ENCODE results near the gene NCR1. TPM values are rescaled to one million over a fixed set of nuclear protein-coding genes. Genes with fewer than 3 reads are reported as not detected.
"Not testable (repeated sequence)": the region's sequence is repeated elsewhere in the genome, so short reads cannot be mapped to it uniquely, and the experiment has no call there.

Gene NCR1
- total and polyA plus RNA-seq, 2 donors (not counting 1 experiment from before 2014, with no cell fraction given) = 2.4 TPM; not detected in 1

GRCh38 chr19:54901153-54901552, 4.8 kb upstream of the NCR1 start:
- H4K20me1 ChIP-seq (ENCODE audit: control insufficient read depth, insufficient read depth, low read length, poor library complexity, severe bottlenecking); H3K4me2 ChIP-seq (replicated peaks; ENCODE audit: low read depth, low read length, poor library complexity, severe bottlenecking); H3K27ac Mint-ChIP-seq; H3K79me2 ChIP-seq (ENCODE audit: control insufficient read depth, insufficient read depth, low read length); intact Hi-C loops (cut with micrococcal nuclease); H3K36me3 ChIP-seq (replicated peaks in 1 of 2; ENCODE audit: control extremely low read depth in 1 of 2, control insufficient read depth in 1 of 2, extremely low read depth in 1 of 2, insufficient read depth in 2 of 2, low read length in 1 of 2); DNase-seq; H3K27ac ChIP-seq (ENCODE audit: low read length in 2 of 2); H3K4me3 ChIP-seq (ENCODE audit: control extremely low read depth in 1 of 5, extremely low read depth in 1 of 5, insufficient read depth in 1 of 5, low read depth in 2 of 5, low read length in 4 of 5); H3K9me3 ChIP-seq (ENCODE audit: control extremely low read depth in 1 of 3, control insufficient read depth in 2 of 3, insufficient read depth in 1 of 3, low read length in 2 of 3); CTCF ChIA-PET; ATAC-seq (ENCODE audit: low read depth); H3K9me3 Mint-ChIP-seq (ENCODE audit: insufficient read depth); H3K4me3 Mint-ChIP-seq; H3K9ac ChIP-seq (ENCODE audit: low read length); H3K4me1 Mint-ChIP-seq; H2AFZ ChIP-seq (ENCODE audit: insufficient read depth, low read depth, low read length, poor library complexity, severe bottlenecking); H3K4me1 ChIP-seq (ENCODE audit: control insufficient read depth in 2 of 2, insufficient read depth in 2 of 2, low read length in 2 of 2); H3K27me3 ChIP-seq (replicated peaks in 1 of 4; ENCODE audit: control extremely low read depth in 1 of 4, control insufficient read depth in 3 of 4, insufficient read depth in 4 of 4, low read length in 3 of 4); POLR2A ChIA-PET: not testable (repeated sequence)
- H3K27me3 Mint-ChIP-seq = peaks cover 37% of the 10 kb centered on the region
- WGBS (ENCODE audit: insufficient coverage) = 86% methylated on average over 3 of the region's 8 CpGs

- Mint-ChIP-seq H3K27me3 (peaks cover 33% of the 10 kb centered on the region), H3K4me3 (no peak overlapping the region), H3K9me3 (ENCODE audit: insufficient read depth) (no peaks in the 10 kb centered on the region), H3K4me1 (no peaks in the 10 kb centered on the region), H3K27ac (no peak overlapping the region)
- no peak overlapping the region for H2AFZ ChIP-seq (ENCODE audit: insufficient read depth, low read depth, low read length, poor library complexity, severe bottlenecking)
- H3K79me2 ChIP-seq (ENCODE audit: control insufficient read depth, insufficient read depth, low read length) = no peaks in the 10 kb centered on the region
- ChIA-PET POLR2A (no interaction called here), CTCF (no interaction called here)
- intact Hi-C loops (cut with micrococcal nuclease) = no loop called here
- H3K27ac ChIP-seq (ENCODE audit: low read length in 2 of 2) = no peak overlapping the region
- no peaks in the 10 kb centered on the region for H3K4me1 ChIP-seq (ENCODE audit: control insufficient read depth in 2 of 2, insufficient read depth in 2 of 2, low read length in 2 of 2)
- peaks cover 0 to 2% (median 0%) of the 10 kb centered on the region in 4 experiments for H3K27me3 ChIP-seq (replicated peaks in 1 of 4; ENCODE audit: control extremely low read depth in 1 of 4, control insufficient read depth in 3 of 4, insufficient read depth in 4 of 4, low read length in 3 of 4)
- no peak overlapping the region for H3K4me3 ChIP-seq (ENCODE audit: control extremely low read depth in 1 of 5, extremely low read depth in 1 of 5, insufficient read depth in 1 of 5, low read depth in 2 of 5, low read length in 4 of 5)
- no peaks in the 10 kb centered on the region for H3K9me3 ChIP-seq (ENCODE audit: control extremely low read depth in 1 of 3, control insufficient read depth in 2 of 3, insufficient read depth in 1 of 3, low read length in 2 of 3)
- H3K9ac ChIP-seq (ENCODE audit: low read length) = no peak overlapping the region
- H3K36me3 ChIP-seq (replicated peaks in 1 of 2; ENCODE audit: control extremely low read depth in 1 of 2, control insufficient read depth in 1 of 2, extremely low read depth in 1 of 2, insufficient read depth in 2 of 2, low read length in 1 of 2) = no peaks in the 10 kb centered on the region
- H4K20me1 ChIP-seq (ENCODE audit: control insufficient read depth, insufficient read depth, low read length, poor library complexity, severe bottlenecking) = no peaks in the 10 kb centered on the region
- no peak overlapping the region for H3K4me2 ChIP-seq (replicated peaks; ENCODE audit: low read depth, low read length, poor library complexity, severe bottlenecking)
- DNase-seq (no peak), ATAC-seq (ENCODE audit: low read depth) (no peak)
- WGBS (ENCODE audit: insufficient coverage) = 89% methylated on average over 3 of the region's 3 CpGs
- no peak for TF ChIP-seq EZH2 (IDR thresholded peaks at IDR 0.05; ENCODE audit: borderline replicate concordance, insufficient read depth, low read depth, low read length, poor library complexity, severe bottlenecking)
- no peak for TF ChIP-seq CTCF (IDR thresholded peaks at IDR 0.05)
Observed at GRCh38 chr19:54902061-54902460, 3.9 kb upstream of the NCR1 start.

Measured in B cell (primary cell).